MCF 10A (cell line): ENCODE measurements around the gene FOXO4. TPM values are rescaled to one million over a fixed set of nuclear protein-coding genes. Genes with fewer than 3 reads are reported as not detected.

ENCODE experiments used
- BruUV-seq: library from RNA; stranded (reverse); fragments of 400-500 nt; replicated peaks from 2 replicates; lab custom pipeline; 2021; lab: Mats Ljungman, UMichigan
- CTCF ChIA-PET: fragments of 300-600 bp; sonication (Branson Sonifier 250); formaldehyde crosslinking; extraction: SDS; loops from one replicate; lab custom pipeline; 2021; ENCODE audit warnings: antibody characterized with exemption, inconsistent platforms; lab: Yijun Ruan, JAX
- POLR2A ChIA-PET: fragments of 300-600, 350-650 bp; sonication (Branson Sonifier 250); formaldehyde crosslinking; extraction: SDS; loops from one replicate; lab custom pipeline; 2020; ENCODE audit warnings: antibody characterized with exemption, inconsistent platforms; lab: Yijun Ruan, JAX
- DNase-seq: peaks from one replicate; pipeline ENCODE4 v3.0.0-alpha.2; 2018; ENCODE audit not compliant: unreplicated experiment
- H3K27ac Mint-ChIP-seq: one replicate; pipeline ENCODE4 v1.8.0; 2022; ENCODE audit warnings: mild to moderate bottlenecking, low read depth, mixed read lengths; ENCODE audit not compliant: unreplicated experiment
- H3K27me3 Mint-ChIP-seq: one replicate; pipeline ENCODE4 v1.8.0; 2022; ENCODE audit warnings: mixed read lengths; ENCODE audit not compliant: insufficient read depth, unreplicated experiment
- H3K36me3 Mint-ChIP-seq: one replicate; pipeline ENCODE4 v1.8.0; 2022; ENCODE audit warnings: mild to moderate bottlenecking, moderate library complexity, mixed read lengths; ENCODE audit not compliant: insufficient read depth, unreplicated experiment
- H3K4me1 Mint-ChIP-seq: one replicate; pipeline ENCODE4 v1.8.0; 2022; ENCODE audit warnings: mixed read lengths; ENCODE audit not compliant: insufficient read depth, unreplicated experiment
- H3K4me3 Mint-ChIP-seq: one replicate; pipeline ENCODE4 v1.8.0; 2022; ENCODE audit warnings: mild to moderate bottlenecking, moderate library complexity, mixed read lengths; ENCODE audit not compliant: unreplicated experiment
- H3K9me3 Mint-ChIP-seq: one replicate; pipeline ENCODE4 v1.8.0; 2022; ENCODE audit warnings: mixed read lengths; ENCODE audit not compliant: unreplicated experiment
- CTCF ChIP-seq: fragments of 200-600 bp; IDR thresholded peaks from one replicate; pipeline ENCODE4 v1.8.0; 2022; ENCODE audit warnings: antibody characterized with exemption, mild to moderate bottlenecking; ENCODE audit not compliant: unreplicated experiment
- intact Hi-C: fragments of 100-400 bp; cut with micrococcal nuclease; formaldehyde crosslinking; loops from 2 replicates; pipeline ENCODE4 v1.14.1; 2022
- total RNA-seq: library from RNA; stranded (reverse); gene quantifications from 2 replicates; pipeline ENCODE4 v1.2.3, GENCODE V29; 2022

Gene FOXO4
- total RNA-seq, 1 experiment from 2014 or later = 6.4 TPM

- no peaks in the 10 kb centered on the region for H3K4me1 Mint-ChIP-seq
- CTCF ChIA-PET = interaction anchor here (0.6 to 0.7 kb wide), 2 partner anchors 17 to 93 kb away, joined by 3 read pairs; no protein-coding TSS in a partner anchor
Measured at GRCh38 chrX:71091263-71091662, 4.4 kb upstream of the FOXO4 start.

GRCh38 chrX:71095033-71095432 lies 618 bp upstream of the FOXO4 start:
- BruUV-seq = TSS peak; percentile 82
- no peak for TF ChIP-seq CTCF
- ChIA-PET CTCF (no interaction called here), POLR2A (interaction anchor here (1.1 kb wide), 1 partner anchor 9 kb away, joined by 3 read pairs; no protein-coding TSS in a partner anchor)
- no peaks in the 10 kb centered on the region for H3K36me3 Mint-ChIP-seq
- peak overlapping the region; percentile 84 for H3K27ac Mint-ChIP-seq
- H3K4me1 Mint-ChIP-seq = no peaks in the 10 kb centered on the region
- peaks cover 60% of the 10 kb centered on the region for H3K27me3 Mint-ChIP-seq
- H3K9me3 Mint-ChIP-seq = no peaks in the 10 kb centered on the region
- intact Hi-C loops = no loop called here
- no peak for DNase-seq
- peak overlapping the region; percentile 82 for H3K4me3 Mint-ChIP-seq

More at GRCh38 chrX:71091263-71091662, 4.4 kb upstream of the FOXO4 start:
- no peak for DNase-seq
- H3K9me3 Mint-ChIP-seq = no peaks in the 10 kb centered on the region
- no peak overlapping the region for H3K4me3 Mint-ChIP-seq
- intact Hi-C loops = no loop called here
- H3K27ac Mint-ChIP-seq = no peak overlapping the region
- no TSS peak for BruUV-seq
- no peaks in the 10 kb centered on the region for H3K36me3 Mint-ChIP-seq
- POLR2A ChIA-PET = no interaction called here
- TF ChIP-seq CTCF = no peak
- peaks cover 43% of the 10 kb centered on the region for H3K27me3 Mint-ChIP-seq

GRCh38 chrX:71095981-71096759 lies 519 bp downstream of the FOXO4 start:
- no peak for TF ChIP-seq CTCF
- Mint-ChIP-seq H3K27me3 (peaks cover 66% of the 10 kb centered on the region), H3K9me3 (no peaks in the 10 kb centered on the region), H3K4me1 (no peaks in the 10 kb centered on the region), H3K4me3 (peak overlapping the region; percentile 82), H3K27ac (peak overlapping the region; percentile 84), H3K36me3 (no peaks in the 10 kb centered on the region)
- ChIA-PET CTCF (no interaction called here), POLR2A (interaction anchor here (0.7 to 1.3 kb wide), 4 partner anchors 22 to 84 kb away, joined by 3 to 5 read pairs (median 4); partner anchors contain the start of gene MED12)
- intact Hi-C loops = no loop called here
- TSS peak; percentile 33 for BruUV-seq
- peak; percentile 34 for DNase-seq

- H3K36me3 Mint-ChIP-seq = no peaks in the 10 kb centered on the region
- H3K4me1 Mint-ChIP-seq = no peaks in the 10 kb centered on the region
- H3K27ac Mint-ChIP-seq = no peak overlapping the region
- peaks cover 66% of the 10 kb centered on the region for H3K27me3 Mint-ChIP-seq
- peak overlapping the region; percentile 82 for H3K4me3 Mint-ChIP-seq
- intact Hi-C loops = no loop called here
- no TSS peak for BruUV-seq
- DNase-seq = no peak
- H3K9me3 Mint-ChIP-seq = no peaks in the 10 kb centered on the region
- ChIA-PET CTCF (no interaction called here), POLR2A (interaction anchor here (1.0 to 1.3 kb wide), 3 partner anchors 21 to 34 kb away, joined by 3 to 5 read pairs (median 4); partner anchors contain the start of gene MED12)
- TF ChIP-seq CTCF = no peak
Measured at GRCh38 chrX:71096760-71097032, 1.0 kb downstream of the FOXO4 start.
